CD4-positive, alpha-beta T cell treated with Interleukin-4 for 1 hour (primary cell): ENCODE results near the gene ANKRD9.

Experiments used
- DNase-seq, 2 donors: peaks; one replicate each; pipeline ENCODE4 v3.0.0-alpha.2; 2020 to 2022

The ANKRD9 gene

DNA sequence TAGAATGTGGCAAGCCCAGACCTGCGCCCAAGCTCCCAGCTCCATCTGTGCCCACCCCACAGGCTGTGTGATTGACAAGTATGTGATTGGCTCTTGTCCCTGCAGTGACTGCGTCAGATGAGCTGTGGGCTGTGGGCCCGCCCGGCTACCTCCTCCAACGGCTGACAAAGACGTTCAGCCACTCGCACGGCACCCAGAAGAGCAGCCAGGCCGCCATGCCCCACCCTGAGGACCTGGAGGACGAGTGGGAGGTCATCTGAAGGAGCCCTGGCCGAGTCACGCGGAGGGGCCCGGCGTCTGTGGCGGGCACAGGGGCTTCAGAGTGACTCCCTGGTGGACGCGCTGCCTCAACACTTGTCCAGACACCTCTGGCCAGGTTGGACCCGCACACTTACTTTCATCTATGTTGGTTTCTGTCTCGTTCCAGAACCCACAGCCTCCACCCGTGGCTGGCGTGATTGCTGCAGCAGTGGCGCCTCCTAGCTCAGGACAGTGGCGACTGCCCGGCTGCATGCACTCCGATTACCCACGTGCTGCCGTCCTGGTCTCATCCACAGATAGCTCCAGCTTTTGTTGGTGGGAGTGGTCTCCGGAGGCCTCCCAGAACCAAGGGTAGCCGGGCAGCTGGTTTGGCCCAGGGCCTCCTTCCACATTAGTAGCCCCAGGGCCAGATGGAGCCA is 11.4 kb downstream of the ANKRD9 start:
- no peak for DNase-seq

- DNase-seq: no peak
These were observed 12.4 kb downstream of the ANKRD9 start for GRCh38 chr14:102496958-102497744.

DNA sequence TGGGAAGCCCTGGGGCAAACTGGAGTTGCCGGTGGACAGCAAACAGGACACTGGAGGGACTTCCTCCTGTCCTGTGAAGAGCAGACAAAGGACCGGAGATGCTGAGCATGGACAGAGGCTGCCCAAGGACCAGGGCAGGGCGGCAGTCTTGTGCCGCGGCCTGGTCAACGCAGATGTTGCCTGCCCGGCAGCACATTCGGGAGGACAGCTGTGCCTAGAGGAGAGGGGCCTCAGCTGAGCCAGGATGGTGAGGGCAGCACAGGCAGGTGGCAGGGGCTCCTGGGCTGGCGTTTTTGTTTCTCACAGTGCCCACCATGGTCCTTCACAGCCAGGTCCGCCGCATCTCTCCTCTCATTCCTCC is 13.3 kb downstream of the ANKRD9 start:
- no peak for DNase-seq

DNA sequence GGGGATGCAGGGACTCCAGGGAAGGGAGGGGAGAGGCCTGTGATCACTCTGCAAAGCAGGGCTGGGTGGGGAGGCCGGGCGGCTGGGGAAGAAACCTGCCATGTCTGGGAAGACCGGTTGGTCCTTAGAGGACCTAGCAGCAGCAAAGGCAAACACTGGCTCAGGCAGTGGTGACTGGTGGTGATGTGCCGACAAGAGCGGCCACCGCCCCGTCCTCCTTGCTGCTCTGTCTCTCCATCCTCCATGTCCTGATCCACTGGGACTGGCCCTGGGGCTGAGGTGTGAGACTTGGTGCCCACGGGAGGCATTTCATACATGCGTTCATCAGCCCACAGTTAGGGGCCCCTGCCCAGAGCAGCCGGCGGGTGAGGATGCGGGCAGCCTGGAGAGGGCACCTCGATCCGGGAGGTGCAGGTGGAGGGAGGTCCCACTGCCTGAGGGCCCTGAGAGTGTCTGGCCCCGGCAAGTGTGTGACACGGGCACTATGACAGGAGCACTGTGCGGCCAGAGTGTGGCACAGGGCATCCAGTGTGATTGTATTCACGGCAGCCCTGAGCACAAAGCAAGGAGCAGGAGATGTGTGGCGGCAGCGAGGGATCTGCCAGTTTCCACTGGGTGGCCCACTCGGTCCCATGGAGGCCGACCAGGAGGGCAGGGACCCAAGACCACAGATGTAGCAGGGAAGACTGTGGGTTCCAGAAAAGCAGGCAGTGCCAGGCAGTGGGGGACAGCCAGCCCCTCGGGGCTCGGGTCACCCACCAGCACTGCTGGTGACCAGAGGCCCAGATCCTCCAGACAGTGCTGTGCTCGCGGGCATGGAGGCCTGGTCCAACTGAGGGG is 13.9 kb downstream of the ANKRD9 start:
- no peak for DNase-seq

- no peak for DNase-seq
These were observed 16.0 kb downstream of the ANKRD9 start for GRCh38 chr14:102493585-102493984.

DNA sequence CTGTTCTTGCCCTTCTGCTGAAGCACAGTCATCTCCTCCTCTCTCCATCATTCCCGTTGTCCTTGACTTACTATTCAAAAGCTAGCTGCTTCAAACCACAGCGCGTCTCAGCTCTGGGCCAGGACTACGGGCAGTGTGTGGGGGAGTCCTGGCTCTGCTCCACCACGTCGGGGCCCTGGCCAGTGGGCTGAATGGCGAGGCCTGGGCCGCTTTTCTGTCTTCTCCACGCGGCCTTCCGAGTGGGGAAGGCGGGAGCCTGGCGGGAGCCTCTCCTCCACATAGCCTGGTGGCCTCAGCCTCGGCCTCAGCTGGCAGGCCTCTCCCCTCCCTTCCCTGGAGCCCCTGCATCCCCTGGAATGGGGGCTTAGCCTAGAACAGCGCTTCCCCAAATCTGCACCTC is 16.5 kb downstream of the ANKRD9 start:
- DNase-seq: no peak

GRCh38 chr14:102492531-102492910 is 17.1 kb downstream of the ANKRD9 start:
- DNase-seq: no peak

GRCh38 chr14:102491786-102492530 is 17.6 kb downstream of the ANKRD9 start:
- no peak for DNase-seq

- DNase-seq: no peak
These were observed 18.2 kb downstream of the ANKRD9 start for GRCh38 chr14:102491366-102491765.

GRCh38 chr14:102490456-102490855 is 19.1 kb downstream of the ANKRD9 start:
- DNase-seq: no peak

GRCh38 chr14:102487204-102487577 is 22.4 kb downstream of the ANKRD9 start:
- no peak for DNase-seq

- no peak for DNase-seq
These were observed 22.9 kb downstream of the ANKRD9 start for GRCh38 chr14:102486513-102487203.

DNA sequence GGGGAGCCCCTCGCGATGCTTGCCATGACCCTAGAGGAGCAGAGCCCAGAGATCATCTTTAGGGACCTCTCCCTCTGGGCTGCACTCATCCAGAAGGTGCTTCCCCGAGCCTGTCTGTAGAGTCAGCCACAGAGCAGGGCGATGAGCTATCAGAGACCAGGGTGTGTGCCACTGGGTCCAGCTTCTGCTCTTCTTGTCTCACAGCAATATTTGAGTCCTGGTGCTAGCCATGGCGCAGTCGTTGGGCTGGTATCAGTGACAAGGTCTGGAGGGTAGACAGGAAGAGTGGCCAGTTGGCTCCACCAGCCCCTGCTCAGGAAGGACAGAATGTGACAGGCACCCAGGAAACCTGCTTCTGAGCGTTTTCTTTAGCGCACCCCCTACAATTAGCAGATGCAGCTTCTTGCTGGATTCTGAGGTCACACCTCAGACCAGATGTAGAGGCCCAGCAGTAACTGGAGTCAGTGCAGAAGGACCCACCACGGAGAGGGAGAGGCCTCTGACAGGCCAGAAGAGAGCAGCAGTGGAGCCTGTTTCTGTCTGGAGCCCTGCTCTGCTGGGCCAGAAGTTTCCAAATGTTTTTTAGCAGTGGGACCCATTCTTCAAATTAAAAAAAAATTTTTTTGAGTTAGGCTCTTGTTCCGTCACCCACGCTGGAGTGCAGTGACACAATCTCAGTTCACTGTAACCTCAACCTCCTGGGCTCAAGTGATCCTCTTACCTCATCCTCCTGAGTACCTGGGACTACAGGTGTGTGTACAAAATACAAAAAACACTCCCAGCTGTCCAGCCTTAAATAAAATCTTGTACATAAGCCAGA is 23.7 kb downstream of the ANKRD9 start:
- no peak for DNase-seq

DNA sequence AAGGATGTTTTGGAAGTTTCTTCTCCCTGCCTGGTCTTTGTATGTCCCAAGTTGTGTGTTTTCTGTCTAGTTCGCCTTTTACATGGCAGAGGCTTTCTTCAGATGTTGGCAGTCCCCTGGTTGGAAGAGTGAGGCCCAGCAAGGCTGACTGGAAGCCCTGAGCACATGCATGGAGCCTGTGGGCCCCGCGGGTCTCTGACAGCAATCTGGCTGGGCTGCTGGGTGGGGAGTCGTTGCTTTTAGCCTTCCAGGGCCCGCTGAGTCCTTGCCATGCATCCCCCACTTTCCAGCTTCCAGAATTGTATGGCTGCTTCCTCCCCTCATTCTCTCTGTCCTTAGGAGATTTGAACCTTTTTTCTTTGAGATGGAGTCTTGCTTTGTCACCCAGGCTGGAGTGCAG is 25.3 kb downstream of the ANKRD9 start:
- no peak for DNase-seq

DNA sequence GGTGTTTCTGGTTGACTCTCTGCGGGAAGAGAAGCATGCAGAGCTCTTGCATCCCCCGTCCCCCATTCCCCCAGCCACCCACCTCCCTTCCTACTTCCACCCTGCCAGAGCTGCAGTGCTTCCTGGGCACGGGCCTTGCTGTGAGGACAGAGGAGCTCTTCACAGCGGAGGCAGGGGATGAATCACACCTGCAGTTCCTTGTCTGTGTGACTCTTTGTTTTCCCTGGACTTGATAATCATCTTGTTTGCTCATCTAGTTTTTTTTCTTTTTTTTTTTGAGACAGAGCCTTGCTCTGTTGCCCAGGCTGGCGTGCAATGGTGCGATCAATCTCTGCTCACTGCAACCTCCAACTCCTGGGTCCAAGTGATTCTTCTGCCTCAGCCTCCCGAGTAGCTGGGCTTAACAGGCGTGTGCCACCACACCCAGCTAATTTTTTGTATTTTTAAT is 27.8 kb downstream of the ANKRD9 start:
- DNase-seq: no peak

GRCh38 chr14:102481371-102481770 is 28.2 kb downstream of the ANKRD9 start:
- no peak for DNase-seq

- DNase-seq: no peak
These were observed 29.8 kb downstream of the ANKRD9 start for GRCh38 chr14:102479777-102480176.

DNA sequence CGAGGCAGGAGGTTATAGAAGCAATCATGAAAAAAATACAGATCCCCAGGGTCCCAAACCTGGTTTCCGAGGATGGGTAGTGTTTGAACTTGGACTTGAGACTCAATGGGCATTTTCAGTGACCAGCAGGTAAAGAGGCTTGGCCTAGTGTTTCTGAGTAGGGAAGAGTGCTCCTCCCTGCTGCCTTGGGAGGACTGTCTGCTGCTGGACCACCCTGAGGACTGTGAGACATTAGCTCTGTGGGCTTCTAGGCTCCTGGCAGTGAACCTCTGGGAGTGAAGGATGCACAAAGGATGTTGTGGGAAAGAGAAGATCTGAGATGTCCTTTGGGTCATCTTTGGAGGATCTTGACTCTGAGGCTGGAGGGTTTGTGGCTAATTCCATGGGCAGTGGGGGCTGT is 30.5 kb downstream of the ANKRD9 start:
- DNase-seq: no peak

DNA sequence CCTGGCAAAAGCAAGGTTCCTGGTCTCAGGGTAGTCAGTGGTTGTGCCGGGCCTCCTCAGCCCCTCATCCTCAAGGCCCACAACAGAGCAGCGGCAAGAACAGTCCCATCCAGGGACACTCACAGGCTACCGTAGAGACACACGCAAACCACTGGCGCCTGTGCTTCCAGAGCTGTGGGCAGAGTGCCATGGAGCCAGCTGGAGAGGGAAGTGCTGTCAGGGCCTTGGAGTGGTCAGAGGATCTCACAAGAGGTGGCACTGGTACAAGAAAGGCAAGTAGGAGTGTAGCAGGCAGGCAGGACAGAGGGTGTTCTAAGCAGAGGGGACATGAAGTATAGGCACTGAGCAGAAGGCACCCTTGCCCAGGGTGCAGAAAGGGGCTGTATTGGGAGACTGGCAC is 34.6 kb downstream of the ANKRD9 start:
- no peak for DNase-seq

GRCh38 chr14:102473559-102473958 is 36.0 kb downstream of the ANKRD9 start:
- DNase-seq: no peak

GRCh38 chr14:102472791-102473150 is 36.8 kb downstream of the ANKRD9 start:
- DNase-seq: no peak
